Lung (tissue), 12 donors: ENCODE data around the gene LGI4. TPM values are rescaled to one million over a fixed set of nuclear protein-coding genes. Genes with fewer than 3 reads are reported as not detected.

Experiments used
- ATAC-seq: fragments of 200-7000 bp; cut with Tn5 transposase; one replicate; pipeline ENCODE4 v1.9.1; 2020; ENCODE audit warnings: moderate number of reproducible peaks; ENCODE audit not compliant: insufficient read depth, low FRiP score
- DNase-seq, 3 donors: peaks; one replicate each; pipeline ENCODE4 v3.0.0-alpha.2; 2013 to 2017
- H3K27ac ChIP-seq, 2 donors: one replicate each; pipeline ENCODE4 v1.5.1; 2013; ENCODE audit warnings: mild to moderate bottlenecking in 2 of 2, moderate library complexity in 2 of 2, control low read depth in 1 of 2, inconsistent platforms in 1 of 2, low read depth in 1 of 2, low read length in 1 of 2
- H3K27me3 ChIP-seq, 3 donors: one replicate each; pipeline ENCODE4 v1.5.1; 2013; ENCODE audit warnings: low read length in 2 of 3; ENCODE audit not compliant: control insufficient read depth in 3 of 3, insufficient read depth in 3 of 3
- H3K36me3 ChIP-seq, 4 donors: one replicate each; pipeline ENCODE4 v1.5.1; 2013; ENCODE audit warnings: low read length in 4 of 4, mild to moderate bottlenecking in 1 of 4, moderate library complexity in 1 of 4; ENCODE audit not compliant: control insufficient read depth in 4 of 4, insufficient read depth in 4 of 4
- H3K4me1 ChIP-seq, 5 donors: one replicate each; pipeline ENCODE4 v1.5.1; 2013; ENCODE audit warnings: low read length in 5 of 5, mild to moderate bottlenecking in 2 of 5, moderate library complexity in 1 of 5; ENCODE audit not compliant: control insufficient read depth in 5 of 5, insufficient read depth in 5 of 5
- H3K4me3 ChIP-seq: one replicate; pipeline ENCODE4 v1.5.1; 2013; ENCODE audit warnings: mild to moderate bottlenecking, control low read depth, moderate library complexity
- H3K9ac ChIP-seq, 2 donors: one replicate each; pipeline ENCODE4 v1.5.1; 2013; ENCODE audit warnings: low read length in 2 of 2, control low read depth in 1 of 2; ENCODE audit not compliant: insufficient read depth in 1 of 2
- H3K9me3 ChIP-seq, 4 donors: one replicate each; pipeline ENCODE4 v1.5.1; 2013; ENCODE audit warnings: low read length in 3 of 4, mild to moderate bottlenecking in 1 of 4, moderate library complexity in 1 of 4; ENCODE audit not compliant: control insufficient read depth in 4 of 4, insufficient read depth in 3 of 4
- WGBS, 2 donors: extraction: QIAGEN DNeasy Blood & Tissue Kit; methylation state at CpG; one replicate each; pipeline ENCODE4 v1.1.7; 2013; 5-methylcytosine and 5-hydroxymethylcytosine counted together
- polyA plus RNA-seq, 2 donors: library from polyadenylated mRNA; stranded (reverse); fragments of 200-250 nt; gene quantifications; one replicate each; pipeline ENCODE4 v1.2.1, GENCODE V29; 2013
- total RNA-seq, 2 donors: library from RNA; depleted of rRNA in 1 of 2; stranded (reverse); fragments of >200 nt in 1 of 2; gene quantifications; one replicate each; pipeline ENCODE4 v1.2.1, GENCODE V29; 2014 to 2021
- TF ChIP-seq, protein P1 (sequence below): IDR thresholded peaks from 2 replicates; pipeline ENCODE4 v1.5.1; 2012; ENCODE audit warnings: mild to moderate bottlenecking; ENCODE audit errors: control extremely low read depth, extremely low read depth
- donor health status: control.
- donor health status: control.
- donor health status: Bipolar disorder and iron deficiency.
- donor health status: healthy.
- donor health status: DM: yes; HTN: yes; CAD: no.

The LGI4 gene
- total and polyA plus RNA-seq, 4 donors: 1.6 to 11.2 (median 4.1) TPM

DNA sequence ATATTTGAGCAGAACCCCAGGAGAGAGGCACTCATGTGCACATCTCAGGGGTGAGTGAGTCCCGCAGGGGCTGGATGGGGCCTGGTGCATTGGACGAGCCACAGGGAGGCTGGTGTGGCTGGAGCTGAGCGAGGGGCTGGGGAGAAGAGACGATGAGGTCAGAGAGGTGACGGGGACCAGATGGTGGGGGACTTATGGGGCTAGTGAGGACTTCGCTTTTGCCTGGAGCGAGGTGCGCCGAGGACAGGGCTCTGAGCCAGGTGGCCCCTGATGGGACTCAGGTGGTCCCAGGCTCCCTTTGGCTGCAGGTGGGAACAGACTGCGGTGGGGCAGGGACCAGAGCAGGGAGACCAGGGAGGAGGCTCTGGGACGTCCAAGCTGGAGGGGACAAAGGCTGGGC, 26.1 kb downstream of the LGI4 start:
- TF ChIP-seq, protein P1, sequence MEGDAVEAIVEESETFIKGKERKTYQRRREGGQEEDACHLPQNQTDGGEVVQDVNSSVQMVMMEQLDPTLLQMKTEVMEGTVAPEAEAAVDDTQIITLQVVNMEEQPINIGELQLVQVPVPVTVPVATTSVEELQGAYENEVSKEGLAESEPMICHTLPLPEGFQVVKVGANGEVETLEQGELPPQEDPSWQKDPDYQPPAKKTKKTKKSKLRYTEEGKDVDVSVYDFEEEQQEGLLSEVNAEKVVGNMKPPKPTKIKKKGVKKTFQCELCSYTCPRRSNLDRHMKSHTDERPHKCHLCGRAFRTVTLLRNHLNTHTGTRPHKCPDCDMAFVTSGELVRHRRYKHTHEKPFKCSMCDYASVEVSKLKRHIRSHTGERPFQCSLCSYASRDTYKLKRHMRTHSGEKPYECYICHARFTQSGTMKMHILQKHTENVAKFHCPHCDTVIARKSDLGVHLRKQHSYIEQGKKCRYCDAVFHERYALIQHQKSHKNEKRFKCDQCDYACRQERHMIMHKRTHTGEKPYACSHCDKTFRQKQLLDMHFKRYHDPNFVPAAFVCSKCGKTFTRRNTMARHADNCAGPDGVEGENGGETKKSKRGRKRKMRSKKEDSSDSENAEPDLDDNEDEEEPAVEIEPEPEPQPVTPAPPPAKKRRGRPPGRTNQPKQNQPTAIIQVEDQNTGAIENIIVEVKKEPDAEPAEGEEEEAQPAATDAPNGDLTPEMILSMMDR: no peak
- ATAC-seq (no peak), DNase-seq (no peak)
- H3K4me1 ChIP-seq: peaks cover 0 to 4% (median 0%) of the 10 kb centered on the region in 5 donors
- no peaks in the 10 kb centered on the region for H3K9me3 ChIP-seq
- no peak overlapping the region for H3K9ac ChIP-seq
- no peak overlapping the region for H3K4me3 ChIP-seq
- no peaks in the 10 kb centered on the region for H3K27me3 ChIP-seq
- H3K27ac ChIP-seq: no peak overlapping the region
- WGBS, 2 donors: 88 to 91% methylated on average over 11 of the region's 11 CpGs
- no peaks in the 10 kb centered on the region for H3K36me3 ChIP-seq

DNA sequence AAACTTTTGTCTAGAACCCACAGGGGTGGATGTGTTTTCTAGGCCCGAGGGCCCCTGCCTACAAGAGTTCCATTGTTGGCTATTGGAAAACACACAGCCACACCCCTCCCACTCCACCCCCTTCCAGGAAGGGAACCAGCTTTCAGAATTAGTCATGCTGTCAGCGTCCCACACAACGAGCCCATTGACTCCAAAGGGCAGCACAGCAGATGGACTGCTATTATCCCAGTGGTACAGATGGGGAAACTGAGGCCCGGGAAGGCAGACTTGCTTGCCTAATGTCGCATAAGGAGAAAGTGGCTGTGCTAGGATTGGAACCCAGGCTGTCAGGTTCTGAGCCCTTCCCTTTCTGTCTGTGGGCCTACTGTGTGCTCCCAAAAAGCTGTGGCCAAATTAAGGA, 27.3 kb downstream of the LGI4 start:
- WGBS, 2 donors: 34% methylated on average over 5 of the region's 5 CpGs
- DNase-seq (no peak), ATAC-seq (no peak)
- no peaks in the 10 kb centered on the region for H3K36me3 ChIP-seq
- TF ChIP-seq, protein P1: no peak
- no peak overlapping the region for H3K4me3 ChIP-seq
- H3K27me3 ChIP-seq: no peaks in the 10 kb centered on the region
- no peaks in the 10 kb centered on the region for H3K9me3 ChIP-seq
- H3K27ac ChIP-seq: no peak overlapping the region
- no peak overlapping the region for H3K9ac ChIP-seq
- H3K4me1 ChIP-seq: peaks cover 0 to 4% (median 0%) of the 10 kb centered on the region in 5 donors

DNA sequence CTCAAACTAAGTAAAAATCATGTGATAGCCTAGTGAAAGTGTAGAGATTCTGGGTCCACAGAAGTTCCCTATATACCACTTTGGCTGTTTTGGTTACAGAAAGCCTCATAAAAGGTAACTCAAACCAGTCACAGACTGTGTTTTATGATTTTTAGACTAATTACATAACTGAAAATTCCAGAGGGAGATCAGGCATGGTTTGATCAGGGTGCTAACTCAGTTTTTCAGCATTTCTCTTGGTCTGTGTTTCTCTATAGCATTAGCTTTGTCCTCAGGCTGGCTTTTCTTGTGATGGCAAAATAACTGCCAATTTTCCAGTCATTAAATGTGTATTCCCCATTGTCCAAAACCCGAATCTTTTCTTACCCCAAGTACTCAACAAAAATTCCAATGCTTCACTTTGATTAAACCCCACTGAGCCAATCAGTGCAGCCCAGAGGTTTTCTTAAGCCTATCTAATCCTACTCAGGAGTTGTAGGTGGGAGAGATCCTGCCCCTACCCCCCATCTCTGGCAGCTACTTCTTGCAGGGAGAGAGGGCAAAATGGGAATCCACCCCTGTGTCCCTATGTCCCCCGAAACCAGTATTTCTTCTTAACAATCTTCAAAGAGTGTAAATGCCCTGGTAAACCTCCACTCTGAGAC, 27.8 kb downstream of the LGI4 start:
- peaks cover 0 to 4% (median 0%) of the 10 kb centered on the region in 5 donors for H3K4me1 ChIP-seq
- 47 to 49% methylated on average over 2 of the region's 2 CpGs for WGBS, 2 donors
- no peak for ATAC-seq

More for the DNA sequence above, 27.8 kb downstream of the LGI4 start:
- Histone ChIP-seq H3K27ac (no peak overlapping the region), H3K4me3 (no peak overlapping the region), H3K9me3 (no peaks in the 10 kb centered on the region), H3K9ac (no peak overlapping the region), H3K27me3 (no peaks in the 10 kb centered on the region), H3K36me3 (no peaks in the 10 kb centered on the region)
- TF ChIP-seq, protein P1: no peak
- no peak for DNase-seq
